Neural cell (in vitro differentiated cells): ENCODE measurements around the gene WDR38. TPM values are rescaled to one million over a fixed set of nuclear protein-coding genes. Genes with fewer than 3 reads are reported as not detected.

Experiments used
- H2AFZ ChIP-seq: fragments of 200-600, 300-800 bp; sonication (generic), shearing (Covaris generic); 2 replicates; pipeline ENCODE4 v1.6.0; 2014; ENCODE audit warnings: low read depth, mild to moderate bottlenecking, antibody characterized with exemption, low read length, moderate library complexity
- H3F3A ChIP-seq: fragments of 200-600 bp; shearing (Covaris generic); 2 replicates; pipeline ENCODE4 v1.6.1; 2016; ENCODE audit warnings: mild to moderate bottlenecking, moderate library complexity, mixed read lengths, antibody characterized with exemption, low read length; ENCODE audit not compliant: insufficient read depth, poor library complexity, severe bottlenecking
- H3K27ac ChIP-seq: fragments of 200-600, 300-800 bp; sonication (generic), shearing (Covaris generic); 2 replicates; pipeline ENCODE4 v1.5.1; 2014; ENCODE audit warnings: mild to moderate bottlenecking, low read length, moderate library complexity
- H3K27me3 ChIP-seq: fragments of 300-800, 200-600 bp; sonication (generic), shearing (Covaris generic); 2 replicates; pipeline ENCODE4 v1.6.0; 2014; ENCODE audit warnings: mild to moderate bottlenecking, low read depth, low read length, moderate library complexity; ENCODE audit not compliant: insufficient read depth
- H3K36me3 ChIP-seq: fragments of 300-800, 200-600 bp; sonication (generic), shearing (Covaris generic); 2 replicates; pipeline ENCODE4 v1.5.1; 2014; ENCODE audit warnings: mild to moderate bottlenecking, antibody characterized with exemption, low read length, moderate library complexity; ENCODE audit not compliant: insufficient read depth
- H3K4me2 ChIP-seq: fragments of 300-800, 200-600 bp; sonication (generic), shearing (Covaris generic); 2 replicates; pipeline ENCODE4 v1.6.0; 2014; ENCODE audit warnings: mild to moderate bottlenecking, low read length
- H3K4me3 ChIP-seq: fragments of 300-800, 200-600 bp; sonication (generic), shearing (Covaris generic); 2 replicates; pipeline ENCODE4 v1.5.1; 2014; ENCODE audit warnings: mild to moderate bottlenecking, low read length, moderate library complexity
- H3K79me2 ChIP-seq: fragments of 200-600 bp; shearing (Covaris generic); replicated peaks from 2 replicates; pipeline ENCODE4 v1.6.0; 2014; ENCODE audit warnings: mild to moderate bottlenecking, low read length, moderate library complexity; ENCODE audit not compliant: insufficient read depth
- H3K9ac ChIP-seq: fragments of 300-800, 200-600 bp; sonication (generic), shearing (Covaris generic); 2 replicates; pipeline ENCODE4 v1.6.1; 2016; ENCODE audit warnings: mild to moderate bottlenecking, low read length, mixed read lengths
- H3K9me2 ChIP-seq: fragments of 200-600 bp; shearing (Covaris generic); 2 replicates; pipeline ENCODE4 v1.6.1; 2016; ENCODE audit warnings: mild to moderate bottlenecking, low read length, mixed read lengths; ENCODE audit not compliant: insufficient read depth
- H3K9me3 ChIP-seq: fragments of 200-600, 300-800 bp; sonication (generic), shearing (Covaris generic); 2 replicates; pipeline ENCODE4 v1.6.1; 2016; ENCODE audit warnings: mild to moderate bottlenecking, mixed run types, low read length, moderate library complexity, mixed read lengths
- H4K20me1 ChIP-seq: fragments of 200-600 bp; shearing (Covaris generic); 2 replicates; pipeline ENCODE4 v1.6.1; 2016; ENCODE audit warnings: mild to moderate bottlenecking, mixed run types; ENCODE audit not compliant: insufficient read depth
- CTCF ChIP-seq: fragments of 450-650 bp; IDR thresholded peaks from 2 replicates; pipeline ENCODE4 v1.5.1; 2014; ENCODE audit warnings: antibody characterized with exemption, mild to moderate bottlenecking, moderate library complexity; ENCODE audit not compliant: poor library complexity, severe bottlenecking
- EP300 ChIP-seq: fragments of 450-650 bp; conservative IDR thresholded peaks from 2 replicates; pipeline ENCODE4 v1.6.1; 2014; ENCODE audit warnings: antibody characterized with exemption, mild to moderate bottlenecking, moderate library complexity; ENCODE audit not compliant: poor library complexity, severe bottlenecking
- EZH2 ChIP-seq: fragments of 200-600, 300-800 bp; shearing (Covaris generic), sonication (generic); IDR thresholded peaks from 2 replicates; pipeline ENCODE4 v1.6.1; 2014; ENCODE audit warnings: antibody characterized with exemption, low read length, borderline replicate concordance, mild to moderate bottlenecking; ENCODE audit not compliant: insufficient read depth, poor library complexity, severe bottlenecking
- MXI1 ChIP-seq: fragments of 450-650 bp; conservative IDR thresholded peaks from 2 replicates; pipeline ENCODE4 v1.6.1; 2014; ENCODE audit warnings: antibody characterized with exemption, mild to moderate bottlenecking; ENCODE audit not compliant: poor library complexity, severe bottlenecking
- POLR2AphosphoS5 ChIP-seq: IDR thresholded peaks from 2 replicates; pipeline ENCODE4 v1.6.1; 2012
- RAD21 ChIP-seq: fragments of 450-650 bp; conservative IDR thresholded peaks from 2 replicates; pipeline ENCODE4 v1.6.1; 2014; ENCODE audit warnings: antibody characterized with exemption, mild to moderate bottlenecking, moderate library complexity
- REST ChIP-seq: IDR thresholded peaks from 2 replicates; pipeline ENCODE4 v1.6.1; 2012; ENCODE audit warnings: borderline replicate concordance
- SMC3 ChIP-seq: fragments of 450-650 bp; conservative IDR thresholded peaks from 2 replicates; pipeline ENCODE4 v1.6.1; 2014; ENCODE audit warnings: antibody characterized with exemption, mild to moderate bottlenecking, moderate library complexity; ENCODE audit not compliant: poor library complexity
- TAF1 ChIP-seq: IDR thresholded peaks from 2 replicates; pipeline ENCODE4 v1.6.1; 2012; ENCODE audit warnings: low read depth
- polyA plus RNA-seq: library from polyadenylated mRNA; depleted of rRNA; stranded (reverse); fragments of >200 nt; gene quantifications from 2 replicates; pipeline ENCODE4 v1.2.3, GENCODE V29; 2014

The WDR38 gene
- polyA plus RNA-seq, 1 donor from 2014 or later = not detected

GRCh38 chr9:124886866-124887492 lies 33.7 kb downstream of the WDR38 start:
- H3K27me3 ChIP-seq = no peaks in the 10 kb centered on the region
- TF ChIP-seq EZH2 (no peak), POLR2AphosphoS5 (no peak), MXI1 (no peak), CTCF (no peak), SMC3 (no peak), REST (no peak), TAF1 (no peak), EP300 (no peak), RAD21 (no peak)
- H3F3A ChIP-seq = no peaks in the 10 kb centered on the region
- no peak overlapping the region for H3K9ac ChIP-seq
- no peaks in the 10 kb centered on the region for H3K9me3 ChIP-seq
- no peaks in the 10 kb centered on the region for H3K79me2 ChIP-seq
- no peak overlapping the region for H3K4me2 ChIP-seq
- peaks cover 11% of the 10 kb centered on the region for H3K36me3 ChIP-seq
- H3K27ac ChIP-seq = no peak overlapping the region
- H3K4me3 ChIP-seq = no peak overlapping the region
- H3K9me2 ChIP-seq = no peaks in the 10 kb centered on the region
- H4K20me1 ChIP-seq = no peaks in the 10 kb centered on the region
- H2AFZ ChIP-seq = no peak overlapping the region

- Histone ChIP-seq H3K9me2 (no peaks in the 10 kb centered on the region), H3K4me2 (no peak overlapping the region), H3K9ac (no peak overlapping the region), H3K27me3 (no peaks in the 10 kb centered on the region), H3K9me3 (no peaks in the 10 kb centered on the region), H3F3A (no peaks in the 10 kb centered on the region), H2AFZ (no peak overlapping the region), H3K79me2 (no peaks in the 10 kb centered on the region), H3K4me3 (no peak overlapping the region), H3K36me3 (peaks cover 11% of the 10 kb centered on the region), H3K27ac (no peak overlapping the region), H4K20me1 (no peaks in the 10 kb centered on the region)
- TF ChIP-seq REST = no peak
- no peak for TF ChIP-seq EZH2
- TF ChIP-seq CTCF = no peak
- no peak for TF ChIP-seq MXI1
- no peak for TF ChIP-seq SMC3
- no peak for TF ChIP-seq POLR2AphosphoS5
- TF ChIP-seq EP300 = no peak
- TF ChIP-seq RAD21 = no peak
- TF ChIP-seq TAF1 = no peak
Measured at GRCh38 chr9:124887832-124888231, 34.6 kb downstream of the WDR38 start.
